ENCODE measurements around the gene FBXW5.

FBXW5 gene

DNA sequence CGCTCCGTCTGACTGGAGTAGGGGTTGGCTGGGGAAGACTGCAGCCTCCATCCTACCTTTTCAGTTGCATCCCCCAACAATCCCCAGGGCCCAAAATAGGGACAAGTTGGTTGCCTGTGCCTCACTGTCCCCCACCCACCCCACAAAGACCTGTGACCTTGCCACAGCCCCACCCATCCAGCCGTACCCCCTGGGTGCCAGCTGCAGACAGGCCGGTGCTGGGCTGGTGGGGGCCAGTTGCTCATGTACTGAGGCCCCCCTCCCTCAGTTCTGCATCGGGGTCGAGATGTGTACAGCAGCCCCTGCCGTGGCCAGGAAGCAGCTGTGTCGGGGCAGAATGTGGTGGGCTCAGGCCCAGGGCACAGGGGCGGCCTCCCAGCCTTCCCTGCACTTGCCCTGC lies 38.6 kb upstream of the FBXW5 start:
- TF ChIP-seq, protein P1, sequence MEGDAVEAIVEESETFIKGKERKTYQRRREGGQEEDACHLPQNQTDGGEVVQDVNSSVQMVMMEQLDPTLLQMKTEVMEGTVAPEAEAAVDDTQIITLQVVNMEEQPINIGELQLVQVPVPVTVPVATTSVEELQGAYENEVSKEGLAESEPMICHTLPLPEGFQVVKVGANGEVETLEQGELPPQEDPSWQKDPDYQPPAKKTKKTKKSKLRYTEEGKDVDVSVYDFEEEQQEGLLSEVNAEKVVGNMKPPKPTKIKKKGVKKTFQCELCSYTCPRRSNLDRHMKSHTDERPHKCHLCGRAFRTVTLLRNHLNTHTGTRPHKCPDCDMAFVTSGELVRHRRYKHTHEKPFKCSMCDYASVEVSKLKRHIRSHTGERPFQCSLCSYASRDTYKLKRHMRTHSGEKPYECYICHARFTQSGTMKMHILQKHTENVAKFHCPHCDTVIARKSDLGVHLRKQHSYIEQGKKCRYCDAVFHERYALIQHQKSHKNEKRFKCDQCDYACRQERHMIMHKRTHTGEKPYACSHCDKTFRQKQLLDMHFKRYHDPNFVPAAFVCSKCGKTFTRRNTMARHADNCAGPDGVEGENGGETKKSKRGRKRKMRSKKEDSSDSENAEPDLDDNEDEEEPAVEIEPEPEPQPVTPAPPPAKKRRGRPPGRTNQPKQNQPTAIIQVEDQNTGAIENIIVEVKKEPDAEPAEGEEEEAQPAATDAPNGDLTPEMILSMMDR (conservative IDR thresholded peaks at IDR 0.05; ENCODE audit: low read length), result no peak
- TF ChIP-seq EZH2phosphoT487 (IDR thresholded peaks at IDR 0.05; ENCODE audit: borderline replicate concordance), result no peak
- Histone ChIP-seq H3K27me3 (ENCODE audit: insufficient read depth, low read length, poor library complexity, severe bottlenecking) (no peaks in the 10 kb centered on the region), H3K79me2 (ENCODE audit: insufficient read depth, low read length) (no peaks in the 10 kb centered on the region)

DNA sequence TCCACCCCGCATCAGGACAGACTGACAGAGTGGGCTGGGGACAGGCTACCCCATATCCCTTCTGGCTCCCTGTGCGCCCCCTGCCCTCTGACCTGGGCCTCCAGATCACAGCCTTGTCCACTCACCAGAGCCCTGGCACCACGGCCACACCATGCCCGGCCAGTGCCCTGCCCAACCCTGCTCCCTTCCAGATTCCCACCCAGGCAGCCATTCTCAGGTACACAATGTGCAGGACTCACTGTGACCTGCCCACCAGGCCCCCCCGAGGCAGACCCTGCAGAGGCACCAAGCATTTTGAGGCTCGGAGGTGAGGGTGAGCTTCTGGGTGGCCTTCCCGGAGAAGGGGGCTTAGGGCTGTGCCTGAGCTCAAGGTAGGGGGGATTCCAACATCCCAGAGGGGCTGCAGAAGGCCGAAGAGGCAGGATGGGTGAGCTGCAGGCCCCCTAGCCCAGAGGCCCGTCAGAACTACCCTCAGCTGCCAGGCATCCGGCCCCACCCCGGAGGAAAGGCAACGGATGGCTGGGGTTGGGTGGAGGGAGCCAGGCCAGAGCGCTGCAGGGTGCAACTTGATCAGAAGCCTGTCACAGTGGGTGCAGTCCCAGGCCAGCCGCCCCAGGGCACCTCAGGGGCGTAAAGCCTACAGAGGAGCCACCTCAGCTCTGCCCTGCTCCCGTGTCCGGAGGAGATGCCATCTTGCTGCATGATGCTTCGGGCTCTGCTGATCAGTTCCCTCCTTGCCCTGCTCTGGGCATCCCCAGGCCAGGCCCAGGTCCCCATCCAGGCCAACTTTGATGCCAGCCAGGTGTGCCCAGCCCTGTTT lies 37.9 kb upstream of the FBXW5 start, which contains the start of gene LCNL1:
LCNL1 (plus strand) TSS at position 762 of the 820 bp plus-strand sequence. CDS start 594 bp downstream, outside the sequence.
- no peaks in the 10 kb centered on the region for H3K36me3 ChIP-seq (ENCODE audit: insufficient read depth, low read length)
- H3K9me3 ChIP-seq (ENCODE audit: insufficient read depth, low read depth, low read length), result no peaks in the 10 kb centered on the region
- no peaks in the 10 kb centered on the region for H3F3A ChIP-seq (ENCODE audit: low read depth)
- H4K20me1 ChIP-seq (ENCODE audit: insufficient read depth, low read length, poor library complexity, severe bottlenecking), result no peaks in the 10 kb centered on the region
- H3K4me1 ChIP-seq (ENCODE audit: insufficient read depth, low read length, poor library complexity, severe bottlenecking), result no peaks in the 10 kb centered on the region
- H3K4me3 ChIP-seq (ENCODE audit: low read length, poor library complexity, severe bottlenecking), result no peak within 1 kb of the TSS
- H3K4me2 ChIP-seq (ENCODE audit: low read depth, low read length, poor library complexity, severe bottlenecking), result no peak within 1 kb of the TSS
- H3K79me2 ChIP-seq (ENCODE audit: insufficient read depth, low read length), result no peaks in the 10 kb centered on the region
- H2AFZ ChIP-seq (ENCODE audit: low read length), result no peak within 1 kb of the TSS
- H3K9ac ChIP-seq (ENCODE audit: low read depth, low read length, poor library complexity, severe bottlenecking), result no peak within 1 kb of the TSS
- H3K27me3 ChIP-seq (ENCODE audit: insufficient read depth, low read length, poor library complexity, severe bottlenecking), result no peaks in the 10 kb centered on the region
- no peak for TF ChIP-seq EZH2phosphoT487 (IDR thresholded peaks at IDR 0.05; ENCODE audit: borderline replicate concordance)
- TF ChIP-seq, protein P1 (conservative IDR thresholded peaks at IDR 0.05; ENCODE audit: low read length), result no peak
- no peaks in the 10 kb centered on the region for H3K9me2 ChIP-seq (replicated peaks; ENCODE audit: low read depth, low read length)

More for the DNA sequence above, 38.6 kb upstream of the FBXW5 start:
- no peak overlapping the region for H2AFZ ChIP-seq (ENCODE audit: low read length)
- H3K4me2 ChIP-seq (ENCODE audit: low read depth, low read length, poor library complexity, severe bottlenecking), result no peak overlapping the region
- no peaks in the 10 kb centered on the region for H3K36me3 ChIP-seq (ENCODE audit: insufficient read depth, low read length)
- H4K20me1 ChIP-seq (ENCODE audit: insufficient read depth, low read length, poor library complexity, severe bottlenecking), result no peaks in the 10 kb centered on the region
- no peaks in the 10 kb centered on the region for H3K4me1 ChIP-seq (ENCODE audit: insufficient read depth, low read length, poor library complexity, severe bottlenecking)
- H3F3A ChIP-seq (ENCODE audit: low read depth), result no peaks in the 10 kb centered on the region
- no peak overlapping the region for H3K9ac ChIP-seq (ENCODE audit: low read depth, low read length, poor library complexity, severe bottlenecking)
- H3K9me3 ChIP-seq (ENCODE audit: insufficient read depth, low read depth, low read length), result no peaks in the 10 kb centered on the region
- H3K4me3 ChIP-seq (ENCODE audit: low read length, poor library complexity, severe bottlenecking), result no peak overlapping the region
- no peaks in the 10 kb centered on the region for H3K9me2 ChIP-seq (replicated peaks; ENCODE audit: low read depth, low read length)

DNA sequence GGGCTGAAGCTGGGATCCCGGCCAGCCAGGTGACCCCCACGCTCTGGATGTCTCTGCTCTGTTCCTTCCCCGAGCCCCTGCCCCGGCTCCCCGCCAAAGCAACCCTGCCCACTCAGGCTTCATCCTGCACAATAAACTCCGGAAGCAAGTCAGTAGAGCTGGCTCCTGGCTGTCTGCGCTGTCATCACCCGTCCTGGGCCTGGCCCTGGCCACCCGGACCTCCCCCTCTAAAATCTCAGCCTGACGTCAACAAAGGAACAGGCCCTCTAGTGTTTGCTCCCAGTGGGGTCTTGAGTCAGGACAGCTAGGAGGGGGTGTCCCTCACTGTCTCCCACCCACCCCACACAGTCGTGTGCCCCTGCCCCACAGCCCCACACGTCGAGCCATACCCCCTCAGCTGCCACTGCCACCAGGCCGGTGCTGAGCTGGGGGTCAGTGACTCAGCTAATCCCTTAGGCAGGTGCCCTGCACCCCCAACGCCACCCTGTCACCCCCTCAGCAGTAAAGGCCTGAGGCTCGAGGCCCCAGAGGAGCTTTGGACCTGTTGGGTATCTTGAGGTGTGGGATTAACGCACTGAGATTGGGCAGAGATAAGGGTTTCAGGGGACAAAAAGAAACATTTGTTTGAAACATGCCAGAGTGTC lies 37.2 kb upstream of the FBXW5 start:
- Histone ChIP-seq H3K4me3 (ENCODE audit: low read length, poor library complexity, severe bottlenecking) (no peak overlapping the region), H2AFZ (ENCODE audit: low read length) (no peak overlapping the region), H3K79me2 (ENCODE audit: insufficient read depth, low read length) (no peaks in the 10 kb centered on the region), H3K27me3 (ENCODE audit: insufficient read depth, low read length, poor library complexity, severe bottlenecking) (no peaks in the 10 kb centered on the region), H4K20me1 (ENCODE audit: insufficient read depth, low read length, poor library complexity, severe bottlenecking) (no peaks in the 10 kb centered on the region), H3K4me1 (ENCODE audit: insufficient read depth, low read length, poor library complexity, severe bottlenecking) (no peaks in the 10 kb centered on the region), H3K36me3 (ENCODE audit: insufficient read depth, low read length) (no peaks in the 10 kb centered on the region), H3K9ac (ENCODE audit: low read depth, low read length, poor library complexity, severe bottlenecking) (no peak overlapping the region), H3K4me2 (ENCODE audit: low read depth, low read length, poor library complexity, severe bottlenecking) (no peak overlapping the region), H3K9me3 (ENCODE audit: insufficient read depth, low read depth, low read length) (no peaks in the 10 kb centered on the region), H3K9me2 (replicated peaks; ENCODE audit: low read depth, low read length) (no peaks in the 10 kb centered on the region), H3F3A (ENCODE audit: low read depth) (no peaks in the 10 kb centered on the region)
- TF ChIP-seq, protein P1 (conservative IDR thresholded peaks at IDR 0.05; ENCODE audit: low read length), result no peak
- no peak for TF ChIP-seq EZH2phosphoT487 (IDR thresholded peaks at IDR 0.05; ENCODE audit: borderline replicate concordance)
